Measurements from ENCODE around the gene BRI3. TPM values are rescaled to one million over a fixed set of nuclear protein-coding genes. Genes with fewer than 3 reads are reported as not detected.

BRI3 gene
- total RNA-seq, 4 donors from 2014 or later: 39.0 to 51.4 (median 45.5) TPM

GRCh38 chr7:98329100-98329790 lies 47.8 kb downstream of the BRI3 start:
- no peak for ATAC-seq
- peaks cover 0 to 7% (median 0%) of the 10 kb centered on the region in 3 donors for H3K9me3 ChIP-seq
- 53 to 61% methylated on average over 3 to 11 of the region's 14 CpGs for WGBS, 2 donors (ENCODE audit: low coverage in 1 of 2)
- TF ChIP-seq POLR2A (IDR thresholded peaks at IDR 0.05): no peak
- no peaks in the 10 kb centered on the region for H3K36me3 ChIP-seq
- no peaks in the 10 kb centered on the region for H3K4me1 ChIP-seq
- peaks cover 16% of the 10 kb centered on the region for H3K27me3 ChIP-seq
- peak overlapping the region in 2 of 4 donors; percentile 39 to 55 for H3K27ac ChIP-seq
- H3K4me3 ChIP-seq: no peak overlapping the region

DNA sequence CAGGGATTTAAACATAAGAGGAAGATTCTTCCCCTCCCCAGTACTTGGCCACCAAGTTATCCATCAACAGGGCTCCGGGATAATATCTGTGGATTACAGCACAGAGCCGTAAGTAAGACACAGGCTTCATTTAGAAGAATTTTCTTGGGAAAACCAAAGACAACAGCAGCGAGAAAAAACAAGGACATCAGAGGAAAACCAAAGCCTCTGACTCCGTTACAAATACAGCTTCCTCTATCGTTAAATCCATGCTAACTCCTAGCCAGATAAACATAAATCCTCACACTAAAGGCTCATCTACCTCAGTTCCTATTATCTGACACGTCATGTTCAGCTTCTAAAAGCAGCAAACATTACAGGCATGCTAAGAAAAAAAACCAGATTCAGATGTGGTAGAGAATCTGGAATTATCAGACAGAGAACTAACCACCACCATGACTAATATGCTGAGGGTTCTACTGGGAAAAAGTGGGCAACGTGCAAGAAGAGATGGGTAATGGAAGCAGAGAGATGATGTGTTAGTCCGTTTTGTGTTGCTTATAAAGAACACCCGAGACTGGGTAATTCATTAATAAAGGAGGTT lies 48.4 kb downstream of the BRI3 start:
- no peak overlapping the region for H3K4me3 ChIP-seq
- ATAC-seq: no peak
- H3K27me3 ChIP-seq: peaks cover 13% of the 10 kb centered on the region
- 55 to 57% methylated on average over 4 to 7 of the region's 9 CpGs for WGBS, 2 donors (ENCODE audit: low coverage in 1 of 2)
- no peaks in the 10 kb centered on the region for H3K4me1 ChIP-seq
- TF ChIP-seq POLR2A (IDR thresholded peaks at IDR 0.05): no peak
- no peak for TF ChIP-seq EP300 (IDR thresholded peaks at IDR 0.05)
- H3K36me3 ChIP-seq: no peaks in the 10 kb centered on the region
- peak overlapping the region in 1 of 4 donors; percentile 55 for H3K27ac ChIP-seq
- H3K9me3 ChIP-seq: peaks cover 0 to 7% (median 0%) of the 10 kb centered on the region in 3 donors

GRCh38 chr7:98330926-98331529 lies 49.5 kb downstream of the BRI3 start:
- no peaks in the 10 kb centered on the region for H3K4me1 ChIP-seq
- peaks cover 2% of the 10 kb centered on the region for H3K27me3 ChIP-seq
- H3K27ac ChIP-seq: no peak overlapping the region
- no peaks in the 10 kb centered on the region for H3K36me3 ChIP-seq
- H3K9me3 ChIP-seq: peaks cover 0 to 7% (median 0%) of the 10 kb centered on the region in 3 donors
- TF ChIP-seq POLR2AphosphoS5 (IDR thresholded peaks at IDR 0.05) (no peak), EP300 (IDR thresholded peaks at IDR 0.05) (no peak), POLR2A (IDR thresholded peaks at IDR 0.05) (no peak)
- TF ChIP-seq, protein P1, sequence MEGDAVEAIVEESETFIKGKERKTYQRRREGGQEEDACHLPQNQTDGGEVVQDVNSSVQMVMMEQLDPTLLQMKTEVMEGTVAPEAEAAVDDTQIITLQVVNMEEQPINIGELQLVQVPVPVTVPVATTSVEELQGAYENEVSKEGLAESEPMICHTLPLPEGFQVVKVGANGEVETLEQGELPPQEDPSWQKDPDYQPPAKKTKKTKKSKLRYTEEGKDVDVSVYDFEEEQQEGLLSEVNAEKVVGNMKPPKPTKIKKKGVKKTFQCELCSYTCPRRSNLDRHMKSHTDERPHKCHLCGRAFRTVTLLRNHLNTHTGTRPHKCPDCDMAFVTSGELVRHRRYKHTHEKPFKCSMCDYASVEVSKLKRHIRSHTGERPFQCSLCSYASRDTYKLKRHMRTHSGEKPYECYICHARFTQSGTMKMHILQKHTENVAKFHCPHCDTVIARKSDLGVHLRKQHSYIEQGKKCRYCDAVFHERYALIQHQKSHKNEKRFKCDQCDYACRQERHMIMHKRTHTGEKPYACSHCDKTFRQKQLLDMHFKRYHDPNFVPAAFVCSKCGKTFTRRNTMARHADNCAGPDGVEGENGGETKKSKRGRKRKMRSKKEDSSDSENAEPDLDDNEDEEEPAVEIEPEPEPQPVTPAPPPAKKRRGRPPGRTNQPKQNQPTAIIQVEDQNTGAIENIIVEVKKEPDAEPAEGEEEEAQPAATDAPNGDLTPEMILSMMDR (IDR thresholded peaks at IDR 0.05): no peak
- no peak for ATAC-seq
- no peak overlapping the region for H3K4me3 ChIP-seq
- WGBS, 2 donors (ENCODE audit: low coverage in 1 of 2): 69 to 86% methylated on average over 3 to 5 of the region's 5 CpGs

- H3K4me3 ChIP-seq: no peak overlapping the region
- 57 to 78% methylated on average over 1 of the region's 1 CpG for WGBS, 2 donors (ENCODE audit: low coverage in 1 of 2)
- H3K4me1 ChIP-seq: no peaks in the 10 kb centered on the region
- TF ChIP-seq POLR2AphosphoS5 (IDR thresholded peaks at IDR 0.05): no peak
- no peak for TF ChIP-seq POLR2A (IDR thresholded peaks at IDR 0.05)
- TF ChIP-seq, protein P1 (IDR thresholded peaks at IDR 0.05): no peak
- TF ChIP-seq EP300 (IDR thresholded peaks at IDR 0.05): no peak
- no peak overlapping the region for H3K27ac ChIP-seq
- no peaks in the 10 kb centered on the region for H3K27me3 ChIP-seq
- no peaks in the 10 kb centered on the region for H3K36me3 ChIP-seq
- no peak for ATAC-seq
- peaks cover 0 to 7% (median 0%) of the 10 kb centered on the region in 3 donors for H3K9me3 ChIP-seq
Observed at GRCh38 chr7:98334081-98334480, 52.6 kb downstream of the BRI3 start.

- H3K4me3 ChIP-seq: no peak overlapping the region
- peaks cover 0 to 5% (median 0%) of the 10 kb centered on the region in 3 donors for H3K9me3 ChIP-seq
- no peak overlapping the region for H3K27ac ChIP-seq
- H3K4me1 ChIP-seq: no peaks in the 10 kb centered on the region
- no peak for TF ChIP-seq POLR2A (IDR thresholded peaks at IDR 0.05)
- no peak for TF ChIP-seq POLR2AphosphoS5 (IDR thresholded peaks at IDR 0.05)
- TF ChIP-seq, protein P1 (IDR thresholded peaks at IDR 0.05): no peak
- no peak for TF ChIP-seq EP300 (IDR thresholded peaks at IDR 0.05)
- WGBS, 2 donors (ENCODE audit: low coverage in 1 of 2): 91 to 96% methylated on average over 5 to 6 of the region's 8 CpGs
- H3K27me3 ChIP-seq: no peaks in the 10 kb centered on the region
- no peak for ATAC-seq
- no peaks in the 10 kb centered on the region for H3K36me3 ChIP-seq
Observed at GRCh38 chr7:98335411-98335977, 54.0 kb downstream of the BRI3 start.
